ENCODE results near the gene LDHAL6B.

- TF ChIP-seq POLR2AphosphoS5 (IDR thresholded peaks at IDR 0.05; ENCODE audit: low read depth, low read length): no peak
- TF ChIP-seq POLR2A (IDR thresholded peaks at IDR 0.05; ENCODE audit: low read depth, low read length): no peak
These were observed 2.1 kb downstream of the LDHAL6B start for GRCh38 chr15:59208613-59209249.
